Activated CD8-positive, alpha-beta memory T cell treated with anti-CD3 and anti-CD28 coated beads, Interleukin-2, amount 10 ng/mL, durations not matched to agents 7 days and 5 days (primary cell): ENCODE measurements around the gene TBL1X. TPM values are rescaled to one million over a fixed set of nuclear protein-coding genes. Genes with fewer than 3 reads are reported as not detected.
A peak's percentile ranks its signal among the peaks of the same experiment; 100 is the strongest.
"Not testable (repeated sequence)": the region's sequence is repeated elsewhere in the genome, so short reads cannot be mapped to it uniquely, and the experiment has no call there.

Source experiments
- ATAC-seq: fragments of 150-1000 bp; cut with Tn5 transposase; one replicate; pipeline ENCODE4 v1.10.0; 2021; ENCODE audit warnings: moderate library complexity
- CTCF ChIA-PET: fragments of 350-600 bp; sonication (Branson Sonifier 250); formaldehyde crosslinking; loops from one replicate; lab custom pipeline; 2021; ENCODE audit warnings: antibody characterized with exemption; lab: Charles Lee
- DNase-seq: peaks from one replicate; pipeline ENCODE4 v3.0.0-alpha.2; 2020
- H3K27ac Mint-ChIP-seq: one replicate; pipeline ENCODE4 v1.8.0; 2021; ENCODE audit warnings: mild to moderate bottlenecking, mixed read lengths
- H3K27me3 Mint-ChIP-seq: one replicate; pipeline ENCODE4 v1.8.0; 2021; ENCODE audit warnings: mixed read lengths
- H3K36me3 Mint-ChIP-seq: one replicate; pipeline ENCODE4 v1.8.0; 2021; ENCODE audit warnings: mild to moderate bottlenecking, mixed read lengths
- H3K4me1 Mint-ChIP-seq: one replicate; pipeline ENCODE4 v1.8.0; 2021; ENCODE audit warnings: mixed read lengths
- H3K4me3 Mint-ChIP-seq: one replicate; pipeline ENCODE4 v1.8.0; 2021; ENCODE audit warnings: mild to moderate bottlenecking, moderate library complexity, mixed read lengths
- H3K9me3 Mint-ChIP-seq: one replicate; pipeline ENCODE4 v1.8.0; 2022; ENCODE audit warnings: low read depth, mixed read lengths
- total RNA-seq, 2 experiments: library from RNA; stranded (reverse); gene quantifications; one replicate each; pipeline ENCODE4 v1.2.3, GENCODE V29; 2021

Gene TBL1X
- total RNA-seq, 2 experiments from 2014 or later = 33.2 to 35.5 TPM

- Mint-ChIP-seq H3K36me3 (no peaks in the 10 kb centered on the region), H3K27me3 (no peaks in the 10 kb centered on the region), H3K9me3 (no peaks in the 10 kb centered on the region), H3K4me1 (peaks cover 1% of the 10 kb centered on the region), H3K4me3 (no peak overlapping the region), H3K27ac (no peak overlapping the region)
- ATAC-seq (no peak), DNase-seq (no peak)
- CTCF ChIA-PET = no interaction called here
Observed at GRCh38 chrX:9440116-9440844, 24.6 kb upstream of the TBL1X start.

GRCh38 chrX:9442056-9442455 is 22.8 kb upstream of the TBL1X start:
- Mint-ChIP-seq H3K9me3 (no peaks in the 10 kb centered on the region), H3K4me1 (peaks cover 1% of the 10 kb centered on the region), H3K36me3 (no peaks in the 10 kb centered on the region), H3K27me3 (no peaks in the 10 kb centered on the region), H3K4me3 (no peak overlapping the region), H3K27ac (no peak overlapping the region)
- ATAC-seq (no peak), DNase-seq (no peak)
- CTCF ChIA-PET = no interaction called here

- Mint-ChIP-seq H3K27ac (no peak overlapping the region), H3K9me3 (no peaks in the 10 kb centered on the region), H3K36me3 (no peaks in the 10 kb centered on the region), H3K4me3 (no peak overlapping the region), H3K4me1 (peaks cover 1% of the 10 kb centered on the region), H3K27me3 (no peaks in the 10 kb centered on the region)
- no peak for DNase-seq
- CTCF ChIA-PET = no interaction called here
- no peak for ATAC-seq
Observed at GRCh38 chrX:9443327-9443726, 21.5 kb upstream of the TBL1X start.

DNA sequence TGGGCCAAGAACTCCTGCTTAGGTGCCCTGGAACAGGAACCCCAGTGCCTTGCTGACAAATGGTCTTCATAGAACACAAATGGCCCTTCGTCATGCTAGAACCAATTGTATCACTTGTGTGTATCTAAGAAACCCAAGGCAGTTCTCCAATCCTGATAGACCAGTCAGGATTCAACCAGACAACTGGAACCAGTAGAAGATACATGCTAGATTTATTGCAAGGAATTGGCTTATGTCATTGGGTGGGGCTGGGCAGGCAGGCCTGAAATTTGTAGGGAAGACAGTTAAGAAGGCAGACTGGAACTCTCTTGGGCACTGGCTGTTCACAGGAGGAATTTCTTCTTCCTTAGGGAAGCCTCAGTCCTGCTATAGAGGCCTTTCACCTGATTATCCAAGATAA is 17.0 kb upstream of the TBL1X start:
- Mint-ChIP-seq H3K36me3 (no peaks in the 10 kb centered on the region), H3K9me3 (no peaks in the 10 kb centered on the region), H3K27me3 (no peaks in the 10 kb centered on the region), H3K4me1 (no peaks in the 10 kb centered on the region), H3K27ac (no peak overlapping the region), H3K4me3 (no peak overlapping the region)
- DNase-seq (no peak), ATAC-seq (no peak)
- CTCF ChIA-PET = no interaction called here

DNA sequence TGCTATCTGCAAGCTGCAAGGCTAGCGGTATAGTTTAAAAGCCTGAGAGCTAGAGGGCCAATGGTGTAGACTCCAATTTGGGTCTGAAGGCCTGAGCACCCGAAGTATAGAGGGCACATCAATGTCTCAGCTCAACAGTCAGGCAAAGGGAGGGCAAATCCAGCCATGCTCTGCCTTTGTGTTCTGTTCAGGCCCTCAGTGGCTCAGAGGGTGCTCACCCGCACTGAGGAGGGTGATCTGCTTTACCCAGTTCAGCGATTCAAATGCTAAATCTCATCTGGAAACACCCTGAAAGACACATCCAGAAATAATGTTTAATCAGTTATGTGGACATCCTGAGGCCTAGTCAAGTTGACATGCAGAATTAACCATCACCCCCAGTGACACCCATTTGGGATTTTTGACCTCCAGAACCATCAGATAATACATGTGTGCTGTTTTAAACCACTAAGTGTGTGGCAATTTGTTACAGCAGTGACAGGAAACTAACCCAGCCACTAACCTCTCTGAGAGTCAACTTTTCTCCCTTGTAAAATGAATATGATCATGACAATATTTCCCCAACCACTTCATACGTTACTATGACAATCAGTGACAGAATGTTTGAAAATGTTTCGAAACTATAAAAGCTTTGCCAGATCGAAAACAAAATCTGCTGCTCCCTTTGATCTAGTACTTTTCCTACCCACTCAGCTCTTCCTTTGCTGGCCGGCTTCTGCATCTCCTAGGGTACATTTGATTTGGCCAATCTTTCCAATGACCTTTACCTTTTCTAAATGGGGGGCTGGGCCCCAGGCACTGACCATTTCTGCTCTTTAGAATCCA is 8.4 kb upstream of the TBL1X start:
- CTCF ChIA-PET = no interaction called here
- no peaks in the 10 kb centered on the region for H3K27me3 Mint-ChIP-seq
- H3K9me3 Mint-ChIP-seq = no peaks in the 10 kb centered on the region
- no peaks in the 10 kb centered on the region for H3K36me3 Mint-ChIP-seq
- peak overlapping the region; percentile 29 for H3K4me3 Mint-ChIP-seq
- H3K4me1 Mint-ChIP-seq = peaks cover 23% of the 10 kb centered on the region
- H3K27ac Mint-ChIP-seq = peak overlapping the region; percentile 97
- ATAC-seq (peak; percentile 89), DNase-seq (peak; percentile 56)

- H3K4me3 Mint-ChIP-seq, CTCF ChIA-PET, H3K27ac Mint-ChIP-seq, DNase-seq, H3K27me3 Mint-ChIP-seq, ATAC-seq, H3K9me3 Mint-ChIP-seq, H3K36me3 Mint-ChIP-seq: not testable (repeated sequence)
- peaks cover 36% of the 10 kb centered on the region for H3K4me1 Mint-ChIP-seq
Observed at GRCh38 chrX:9458034-9458433, 6.8 kb upstream of the TBL1X start.

- Mint-ChIP-seq H3K4me1 (peaks cover 39% of the 10 kb centered on the region), H3K4me3 (no peak overlapping the region), H3K27ac (no peak overlapping the region), H3K36me3 (no peaks in the 10 kb centered on the region), H3K9me3 (no peaks in the 10 kb centered on the region), H3K27me3 (no peaks in the 10 kb centered on the region)
- ATAC-seq (no peak), DNase-seq (no peak)
- CTCF ChIA-PET = no interaction called here
Observed at GRCh38 chrX:9458516-9459078, 6.3 kb upstream of the TBL1X start.

DNA sequence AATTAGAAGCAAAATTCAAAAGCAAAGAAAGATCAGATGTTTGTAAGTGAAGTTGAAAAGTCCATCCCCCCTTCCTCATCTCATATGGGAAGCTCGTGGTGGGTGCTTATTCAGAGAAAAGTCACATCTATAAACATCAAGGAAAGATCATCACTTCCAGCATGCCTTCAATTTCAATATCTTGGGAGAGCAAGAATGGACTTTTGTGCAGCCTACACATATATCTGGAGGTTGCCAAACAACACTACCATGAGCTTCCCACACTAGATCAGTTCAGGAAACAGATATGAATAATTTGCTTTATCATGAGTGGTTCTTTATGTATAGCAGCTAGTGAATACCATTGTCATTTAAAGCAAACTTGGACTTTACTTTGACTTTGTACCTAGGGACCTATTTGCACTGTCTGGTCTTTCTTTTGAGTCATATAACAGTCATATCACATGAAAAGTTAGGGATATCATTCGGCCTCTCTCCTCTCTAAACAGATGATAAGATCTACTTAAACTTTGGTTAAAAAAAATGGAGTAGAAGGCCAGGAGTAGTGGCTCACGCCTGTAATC is 5.6 kb upstream of the TBL1X start:
- Mint-ChIP-seq H3K36me3 (no peaks in the 10 kb centered on the region), H3K4me3 (no peak overlapping the region), H3K9me3 (no peaks in the 10 kb centered on the region), H3K27me3 (no peaks in the 10 kb centered on the region), H3K4me1 (peaks cover 44% of the 10 kb centered on the region), H3K27ac (no peak overlapping the region)
- CTCF ChIA-PET = no interaction called here
- DNase-seq (no peak), ATAC-seq (no peak)

DNA sequence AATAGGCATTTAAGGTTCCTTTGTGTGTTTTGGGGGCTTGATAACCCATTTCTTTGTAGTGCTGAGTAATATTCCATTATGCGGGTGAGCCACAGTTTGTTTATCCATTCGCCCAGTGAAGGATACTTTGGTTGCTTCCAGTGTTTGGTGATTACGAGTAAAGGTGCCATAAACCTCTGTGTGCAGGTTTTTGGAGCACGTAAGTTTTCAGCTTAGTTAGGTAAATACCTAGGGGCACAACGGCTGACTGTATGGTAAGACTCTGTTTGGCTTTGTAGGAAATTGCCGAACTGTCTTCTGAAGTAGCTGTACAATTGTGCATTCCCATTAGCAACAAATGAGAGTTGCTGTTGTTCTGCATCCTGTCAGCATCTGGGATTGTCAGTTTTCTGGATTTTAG is 3.8 kb upstream of the TBL1X start:
- H3K27me3 Mint-ChIP-seq = no peaks in the 10 kb centered on the region
- no peaks in the 10 kb centered on the region for H3K36me3 Mint-ChIP-seq
- CTCF ChIA-PET = interaction anchor here (0.6 kb wide), 1 partner anchor 645 kb away, joined by 3 read pairs; no protein-coding TSS in a partner anchor
- DNase-seq (no peak), ATAC-seq (no peak)
- no peaks in the 10 kb centered on the region for H3K9me3 Mint-ChIP-seq
- H3K4me1 Mint-ChIP-seq = peaks cover 43% of the 10 kb centered on the region
- H3K4me3 Mint-ChIP-seq = no peak overlapping the region
- H3K27ac Mint-ChIP-seq = no peak overlapping the region

- Mint-ChIP-seq H3K36me3 (peaks cover 2% of the 10 kb centered on the region), H3K9me3 (no peaks in the 10 kb centered on the region), H3K27ac (peak overlapping the region; percentile 87), H3K4me1 (peaks cover 43% of the 10 kb centered on the region), H3K4me3 (no peak overlapping the region), H3K27me3 (no peaks in the 10 kb centered on the region)
- no peak for DNase-seq
- no peak for ATAC-seq
- CTCF ChIA-PET = interaction anchor here (0.7 to 1.3 kb wide), 4 partner anchors 110 to 120 kb away, joined by 3 to 9 read pairs (median 5); no protein-coding TSS in a partner anchor
Observed at GRCh38 chrX:9462456-9462855, 2.4 kb upstream of the TBL1X start.

DNA sequence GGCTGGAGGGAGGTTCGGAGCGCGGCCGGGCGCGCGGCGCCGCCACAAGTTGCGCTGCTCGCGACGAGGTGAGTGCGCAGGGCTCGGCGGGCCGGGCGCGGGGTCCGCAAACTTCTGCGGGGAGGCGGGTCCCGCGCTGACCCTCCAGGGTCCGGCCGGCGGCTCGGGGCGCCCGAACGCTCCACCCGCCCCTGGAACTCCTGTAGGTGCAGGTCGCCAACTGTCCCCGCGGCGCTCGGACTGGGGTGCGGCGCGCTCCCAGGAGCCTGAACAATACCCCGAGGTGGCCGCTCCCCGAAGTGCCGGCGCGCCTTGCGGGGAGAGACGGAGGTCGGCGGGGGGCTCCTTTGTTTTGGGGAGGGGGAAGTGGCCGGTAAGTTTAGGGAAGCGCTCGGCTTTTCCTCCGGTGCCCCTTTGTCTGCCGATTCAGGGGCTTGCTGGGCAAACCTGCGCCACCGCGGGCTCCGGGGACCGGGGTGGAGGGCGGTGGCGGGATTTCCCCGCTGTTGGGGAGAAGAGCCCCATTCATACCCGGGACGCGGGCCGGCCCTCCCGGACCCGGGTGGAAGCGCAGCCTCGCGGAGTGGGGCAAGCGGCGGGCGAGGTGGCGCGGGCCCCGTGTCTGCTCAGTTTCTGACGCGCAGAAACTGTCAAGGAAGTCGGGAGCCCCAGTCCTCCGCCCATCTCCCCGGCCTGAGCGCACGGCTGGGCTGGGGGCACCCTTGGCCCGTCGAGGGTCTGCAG is 694 bp downstream of the TBL1X start:
- H3K27ac Mint-ChIP-seq = no peak overlapping the region
- H3K4me3 Mint-ChIP-seq = peak overlapping the region; percentile 71
- H3K27me3 Mint-ChIP-seq = no peaks in the 10 kb centered on the region
- CTCF ChIA-PET = no interaction called here
- DNase-seq (peak; percentile 45), ATAC-seq (peak; percentile 14)
- H3K9me3 Mint-ChIP-seq = no peaks in the 10 kb centered on the region
- peaks cover 43% of the 10 kb centered on the region for H3K4me1 Mint-ChIP-seq
- peaks cover 11% of the 10 kb centered on the region for H3K36me3 Mint-ChIP-seq

DNA sequence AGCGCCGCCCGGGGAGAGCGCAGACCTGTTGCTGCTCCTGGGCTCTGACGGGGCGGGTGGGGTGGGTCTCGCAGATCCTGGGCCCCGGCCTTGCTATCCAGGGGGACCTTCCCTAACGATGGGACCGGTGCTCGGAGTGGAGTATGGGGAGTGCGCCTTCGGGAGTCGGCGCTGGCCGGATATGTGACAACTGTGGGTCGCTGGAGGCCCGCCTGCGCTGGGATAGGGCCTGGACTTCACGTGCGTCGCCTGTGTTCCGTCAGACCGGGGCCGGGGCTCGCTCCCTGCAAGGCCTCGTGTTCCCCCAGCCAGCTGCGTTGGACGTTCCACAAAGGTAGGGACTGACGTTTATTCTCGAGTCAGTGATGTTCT is 1.3 kb downstream of the TBL1X start:
- Mint-ChIP-seq H3K27me3 (no peaks in the 10 kb centered on the region), H3K4me1 (peaks cover 40% of the 10 kb centered on the region), H3K36me3 (peaks cover 15% of the 10 kb centered on the region), H3K4me3 (peak overlapping the region; percentile 71), H3K9me3 (no peaks in the 10 kb centered on the region), H3K27ac (peak overlapping the region; percentile 61)
- CTCF ChIA-PET = no interaction called here
- DNase-seq (peak; percentile 41), ATAC-seq (no peak)

DNA sequence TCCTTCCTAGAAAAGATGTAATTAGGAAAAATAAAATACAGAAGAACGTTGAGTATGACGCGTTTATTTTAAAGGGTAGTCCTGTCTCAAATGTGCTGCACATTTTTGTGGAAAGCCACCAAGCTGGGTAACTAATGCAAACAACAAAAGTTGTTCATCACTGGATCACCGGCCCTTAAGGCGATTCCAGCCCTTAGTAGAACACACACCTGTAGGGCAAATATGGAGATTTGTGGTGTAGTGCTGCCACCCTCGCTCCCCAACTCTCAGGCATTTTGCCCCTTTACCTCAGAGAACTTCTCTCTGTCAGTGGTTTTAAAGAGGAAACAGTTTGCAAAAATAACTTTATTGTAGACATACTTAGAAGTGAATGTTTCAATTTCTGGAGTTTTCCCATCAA is 1.9 kb downstream of the TBL1X start:
- CTCF ChIA-PET = no interaction called here
- peak overlapping the region; percentile 71 for H3K4me3 Mint-ChIP-seq
- no peaks in the 10 kb centered on the region for H3K9me3 Mint-ChIP-seq
- peaks cover 39% of the 10 kb centered on the region for H3K4me1 Mint-ChIP-seq
- H3K27ac Mint-ChIP-seq = peak overlapping the region; percentile 61
- peaks cover 17% of the 10 kb centered on the region for H3K36me3 Mint-ChIP-seq
- DNase-seq (no peak), ATAC-seq (no peak)
- no peaks in the 10 kb centered on the region for H3K27me3 Mint-ChIP-seq
